Fibroblast of mammary gland (primary cell): ENCODE data around the gene DOCK11.

Experiments
- DNase-seq: peaks from one replicate; pipeline ENCODE4 v3.0.0-alpha.2; 2010; ENCODE audit warnings: low read depth
- H3K4me3 ChIP-seq: 2 replicates; pipeline ENCODE4 v1.5.1; 2011; ENCODE audit warnings: low read depth, mild to moderate bottlenecking, low read length, moderate library complexity; ENCODE audit not compliant: control insufficient read depth
- TF ChIP-seq, protein P1 (sequence below): conservative IDR thresholded peaks from 2 replicates; pipeline ENCODE4 v1.5.1; 2011; ENCODE audit warnings: low read depth, low read length, inconsistent platforms; ENCODE audit not compliant: control insufficient read depth, insufficient read depth

The DOCK11 gene

DNA sequence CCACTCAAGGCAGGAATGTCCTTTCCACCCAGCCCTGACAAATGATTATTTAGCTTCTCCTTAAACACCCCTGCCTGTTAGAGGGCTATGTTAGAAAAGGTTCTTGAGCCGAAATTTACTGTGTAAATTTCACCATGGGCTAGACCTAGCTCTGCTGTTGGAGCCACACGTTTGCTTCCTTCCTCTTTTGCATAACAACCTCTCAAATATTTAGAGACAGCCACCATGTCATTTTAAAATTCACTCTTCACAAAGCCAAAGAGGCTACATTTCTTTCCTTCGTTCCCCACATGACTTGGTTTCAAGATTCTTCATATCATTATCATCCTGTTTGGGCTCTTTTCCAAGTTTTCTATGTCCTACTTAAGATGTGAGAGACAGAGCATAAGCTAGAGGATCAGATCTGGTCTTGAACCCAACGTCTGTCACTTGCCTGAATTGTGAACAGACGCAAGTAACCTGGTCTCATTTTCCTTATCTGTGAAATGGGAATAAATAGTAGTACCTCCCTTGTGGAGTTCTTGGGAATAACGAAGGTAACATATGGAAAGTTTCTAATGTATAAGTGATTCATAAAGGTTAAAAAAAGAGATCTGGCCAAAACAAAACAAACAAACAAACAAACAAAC, 6.7 kb downstream of the DOCK11 start:
- H3K4me3 ChIP-seq = no peak overlapping the region
- TF ChIP-seq, protein P1, sequence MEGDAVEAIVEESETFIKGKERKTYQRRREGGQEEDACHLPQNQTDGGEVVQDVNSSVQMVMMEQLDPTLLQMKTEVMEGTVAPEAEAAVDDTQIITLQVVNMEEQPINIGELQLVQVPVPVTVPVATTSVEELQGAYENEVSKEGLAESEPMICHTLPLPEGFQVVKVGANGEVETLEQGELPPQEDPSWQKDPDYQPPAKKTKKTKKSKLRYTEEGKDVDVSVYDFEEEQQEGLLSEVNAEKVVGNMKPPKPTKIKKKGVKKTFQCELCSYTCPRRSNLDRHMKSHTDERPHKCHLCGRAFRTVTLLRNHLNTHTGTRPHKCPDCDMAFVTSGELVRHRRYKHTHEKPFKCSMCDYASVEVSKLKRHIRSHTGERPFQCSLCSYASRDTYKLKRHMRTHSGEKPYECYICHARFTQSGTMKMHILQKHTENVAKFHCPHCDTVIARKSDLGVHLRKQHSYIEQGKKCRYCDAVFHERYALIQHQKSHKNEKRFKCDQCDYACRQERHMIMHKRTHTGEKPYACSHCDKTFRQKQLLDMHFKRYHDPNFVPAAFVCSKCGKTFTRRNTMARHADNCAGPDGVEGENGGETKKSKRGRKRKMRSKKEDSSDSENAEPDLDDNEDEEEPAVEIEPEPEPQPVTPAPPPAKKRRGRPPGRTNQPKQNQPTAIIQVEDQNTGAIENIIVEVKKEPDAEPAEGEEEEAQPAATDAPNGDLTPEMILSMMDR = no peak
- no peak for DNase-seq

DNA sequence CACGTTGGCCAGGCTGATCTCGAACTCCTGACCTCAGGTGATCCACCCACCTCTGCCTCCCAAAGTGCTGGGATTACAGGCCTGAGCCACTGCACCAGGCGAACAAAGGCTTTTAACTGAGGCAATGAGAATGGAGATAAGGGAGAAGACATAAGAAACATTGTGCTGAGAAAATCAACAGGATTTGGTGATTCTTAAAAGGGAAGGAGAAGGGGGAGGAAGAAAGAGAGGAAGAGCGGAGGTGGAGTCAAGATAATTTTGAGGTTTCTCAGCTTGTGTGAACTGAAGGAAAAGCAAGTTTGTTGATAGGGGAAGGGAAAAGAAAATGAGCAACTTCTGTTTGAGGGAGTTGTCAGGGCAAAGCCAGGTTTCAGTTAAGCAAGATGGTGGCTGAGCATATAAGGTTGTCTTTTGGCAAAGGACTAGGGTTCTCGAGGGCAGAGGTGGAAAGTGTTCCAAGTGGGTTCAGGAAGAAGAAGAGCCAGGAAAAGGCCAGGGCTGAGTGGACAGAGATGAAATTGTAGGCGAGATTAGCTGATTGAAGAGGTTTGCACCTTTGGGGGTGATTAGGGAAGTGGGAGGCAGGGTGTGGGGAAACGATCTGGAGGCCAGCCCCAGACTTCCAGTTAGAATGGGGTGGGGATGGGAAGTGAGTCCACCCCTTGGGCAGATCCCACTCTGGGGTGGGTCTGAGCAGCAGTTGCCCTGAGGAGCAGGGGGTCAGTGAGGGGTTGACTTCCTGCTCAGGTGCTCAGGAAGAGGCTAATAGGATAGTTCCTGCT, 7.8 kb downstream of the DOCK11 start:
- TF ChIP-seq, protein P1 = no peak
- no peak overlapping the region for H3K4me3 ChIP-seq

DNA sequence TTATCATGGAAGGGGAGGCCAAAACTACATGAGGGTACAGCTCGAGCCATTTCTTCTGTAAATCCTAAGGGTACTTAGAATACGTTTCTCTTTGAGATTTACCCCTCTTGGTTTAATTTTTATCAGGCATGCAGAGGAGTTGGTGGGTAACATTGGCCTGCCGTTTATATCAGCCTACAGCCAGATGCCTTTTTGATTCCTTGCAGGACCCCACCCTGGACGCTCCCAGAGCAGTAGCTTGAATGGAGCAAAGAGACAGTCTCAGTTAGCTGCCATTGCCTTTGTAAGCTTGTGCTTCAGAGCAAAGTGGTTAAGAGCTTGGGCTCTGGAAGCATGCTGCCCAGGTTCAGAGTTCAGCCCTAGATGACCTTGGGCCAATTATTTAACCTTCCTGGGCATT, 9.0 kb downstream of the DOCK11 start:
- no peak for DNase-seq
- H3K4me3 ChIP-seq = no peak overlapping the region
- TF ChIP-seq, protein P1 = no peak

More for the DNA sequence above, 7.8 kb downstream of the DOCK11 start:
- DNase-seq = no peak

DNA sequence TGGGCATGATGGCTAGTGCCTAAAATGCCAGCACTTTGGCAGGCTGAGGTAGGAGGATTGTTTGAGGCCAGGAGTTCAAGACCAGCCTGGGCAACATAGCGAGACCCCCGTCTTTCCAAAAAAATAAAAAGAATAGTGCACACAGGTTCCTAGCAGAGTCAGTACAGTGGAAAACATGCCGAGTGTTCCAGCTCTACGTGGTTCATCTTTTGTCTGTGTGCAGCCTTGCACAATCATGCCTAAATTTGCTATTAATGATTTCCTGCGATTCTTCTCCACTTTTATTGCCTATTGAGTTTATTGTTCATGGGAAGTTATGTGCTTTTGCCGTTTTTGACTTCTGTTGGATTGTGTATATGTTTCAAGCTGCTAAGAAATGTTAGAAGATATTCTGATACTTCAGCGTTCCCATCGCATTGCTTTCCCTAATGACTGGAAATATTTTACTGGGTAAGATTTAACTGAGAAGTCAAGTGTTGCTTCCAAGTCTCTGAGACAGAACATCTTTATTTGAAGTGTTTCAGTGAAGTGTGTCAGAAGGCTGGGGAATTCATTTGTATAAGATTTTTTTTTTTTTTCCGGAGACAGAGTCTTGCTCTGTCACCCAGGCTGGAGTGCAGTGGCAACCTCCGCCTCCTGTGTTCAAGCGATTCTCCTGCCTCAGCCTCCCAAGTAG, 11.3 kb downstream of the DOCK11 start:
- H3K4me3 ChIP-seq = no peak overlapping the region
- no peak for DNase-seq
- TF ChIP-seq, protein P1 = no peak

DNA sequence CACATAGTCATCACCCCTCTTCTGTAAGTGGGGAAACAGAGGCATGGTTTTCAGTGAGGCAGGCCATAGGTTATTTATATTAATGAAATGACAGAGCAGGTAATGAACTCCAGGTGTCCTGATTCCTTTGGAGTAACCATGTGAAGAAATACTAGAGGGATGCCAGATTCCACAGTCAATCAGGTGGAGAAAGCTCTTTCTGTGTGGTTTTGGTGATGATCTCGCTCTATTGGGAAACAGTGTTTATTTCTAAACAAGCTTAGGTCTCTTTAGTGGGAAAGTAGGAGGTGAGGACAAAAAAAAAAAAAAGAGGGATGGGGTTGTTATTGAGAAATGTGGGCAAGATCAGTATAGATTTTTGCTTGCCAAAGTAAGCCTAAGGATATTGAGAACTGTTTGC, 12.2 kb downstream of the DOCK11 start:
- H3K4me3 ChIP-seq = no peak overlapping the region
- TF ChIP-seq, protein P1 = no peak
- peak; percentile 55 for DNase-seq

DNA sequence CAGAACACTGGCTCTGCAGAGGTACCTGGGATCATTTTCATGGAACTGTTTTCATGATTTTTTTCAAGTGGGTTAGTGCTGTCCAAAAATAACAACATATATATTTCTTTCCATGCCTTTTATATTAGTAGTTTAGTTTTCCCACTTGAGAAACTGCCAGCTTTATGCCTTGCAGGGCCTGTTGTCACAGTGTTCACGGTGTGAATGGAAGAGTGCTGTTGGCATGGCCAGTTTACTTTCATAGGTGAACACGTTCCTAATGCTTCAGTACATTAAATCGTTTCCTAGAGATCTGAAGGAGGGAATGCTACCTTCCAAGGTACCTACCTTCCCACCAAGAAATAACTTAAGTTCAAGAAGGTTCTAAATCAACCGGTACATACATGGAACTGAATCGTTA, 12.6 kb downstream of the DOCK11 start:
- TF ChIP-seq, protein P1 = no peak
- DNase-seq = no peak

More for the DNA sequence above, 12.6 kb downstream of the DOCK11 start:
- H3K4me3 ChIP-seq = no peak overlapping the region
